ENCODE data around the gene HID1.

DNA sequence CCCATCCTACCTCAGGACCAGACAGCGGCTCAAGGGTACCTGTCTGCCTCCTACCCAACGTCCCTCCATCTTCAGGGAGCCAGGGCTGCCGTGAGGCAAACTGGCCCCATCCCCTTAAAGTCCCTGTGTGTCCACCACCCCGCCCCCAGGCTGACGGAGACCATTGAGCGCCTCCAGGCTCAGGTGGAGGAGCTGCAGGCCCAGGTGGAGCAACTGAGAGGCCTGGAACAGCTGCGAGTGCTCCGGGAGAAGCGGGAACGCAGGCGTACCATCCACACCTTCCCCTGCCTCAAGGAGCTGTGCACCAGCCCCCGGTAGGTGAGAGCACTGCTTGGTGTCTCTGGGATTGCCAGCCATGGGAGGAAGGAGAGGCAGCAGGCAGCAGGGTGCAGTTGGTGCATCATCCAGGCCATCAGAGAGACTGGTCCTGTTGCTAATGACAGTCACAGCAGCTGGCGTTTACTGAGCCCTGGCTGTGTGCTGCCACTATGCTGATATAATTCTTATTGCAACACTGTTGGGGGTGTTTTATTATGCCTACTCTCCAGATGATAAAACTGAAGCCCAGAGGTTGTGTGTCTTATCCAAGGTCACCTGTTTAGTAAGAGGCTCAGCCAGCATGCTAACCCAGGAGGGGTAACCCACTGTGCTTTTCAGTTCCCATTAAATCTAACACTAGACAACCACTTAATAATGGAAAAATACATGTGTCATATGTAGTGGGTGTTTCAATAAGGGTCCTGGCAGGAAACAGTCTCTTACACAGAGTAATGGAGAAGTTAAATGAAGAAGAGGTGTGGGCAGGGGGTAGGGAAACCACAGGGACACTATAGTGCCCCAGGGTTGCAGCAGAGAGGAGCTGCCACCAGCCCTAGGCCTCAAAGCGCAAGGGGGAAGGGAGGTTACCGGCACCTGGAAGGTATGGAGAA is 29.6 kb upstream of the HID1 start:
- no peak for TF ChIP-seq EZH2 (IDR thresholded peaks at IDR 0.05; ENCODE audit: insufficient read depth, poor library complexity, severe bottlenecking)
- no peak for TF ChIP-seq EZH2phosphoT487 (IDR thresholded peaks at IDR 0.05; ENCODE audit: insufficient read depth, low read depth)
